GM18505 (cell line): ENCODE measurements around the gene MAX.
"Not testable (repeated sequence)": the region's sequence is repeated elsewhere in the genome, so short reads cannot be mapped to it uniquely, and the experiment has no call there.

ENCODE experiments used
- ATAC-seq: cut with Tn5 transposase; IDR thresholded peaks from one replicate; pipeline ENCODE4 v1.9.1; 2021; ENCODE audit not compliant: unreplicated experiment
- POLR2A ChIP-seq: IDR thresholded peaks from 4 replicates; pipeline ENCODE4 v1.6.1; 2011; ENCODE audit warnings: borderline replicate concordance; ENCODE audit not compliant: insufficient read depth, insufficient read length; ENCODE audit errors: extremely low read depth

MAX gene

GRCh38 chr14:65045709-65046108 is 56.6 kb downstream of the MAX start:
- TF ChIP-seq POLR2A, result no peak
- ATAC-seq, result no peak

- no peak for ATAC-seq
- TF ChIP-seq POLR2A, result no peak
Measured at GRCh38 chr14:65045006-65045405, 57.3 kb downstream of the MAX start.

- no peak for TF ChIP-seq POLR2A
- ATAC-seq, result no peak
Measured at GRCh38 chr14:65044596-65044959, 57.7 kb downstream of the MAX start.

- TF ChIP-seq POLR2A, result no peak
- ATAC-seq, result no peak
Measured at GRCh38 chr14:65043893-65044595, 58.3 kb downstream of the MAX start.

GRCh38 chr14:65042731-65043372 is 59.5 kb downstream of the MAX start:
- TF ChIP-seq POLR2A, result no peak
- no peak for ATAC-seq

GRCh38 chr14:65042296-65042695 is 60.0 kb downstream of the MAX start:
- TF ChIP-seq POLR2A, result no peak
- no peak for ATAC-seq

GRCh38 chr14:65041434-65041915 is 60.8 kb downstream of the MAX start:
- ATAC-seq, result no peak
- TF ChIP-seq POLR2A, result no peak

GRCh38 chr14:65040666-65041433 is 61.5 kb downstream of the MAX start:
- TF ChIP-seq POLR2A, result no peak
- no peak for ATAC-seq

- ATAC-seq, result no peak
- no peak for TF ChIP-seq POLR2A
Measured at GRCh38 chr14:65038966-65039365, 63.4 kb downstream of the MAX start.

GRCh38 chr14:65035049-65035448 is 67.3 kb downstream of the MAX start:
- TF ChIP-seq POLR2A, result no peak
- ATAC-seq, result no peak

- TF ChIP-seq POLR2A, result no peak
- ATAC-seq, result no peak
Measured at GRCh38 chr14:65034021-65034420, 68.3 kb downstream of the MAX start.

- no peak for TF ChIP-seq POLR2A
- no peak for ATAC-seq
Measured at GRCh38 chr14:65033181-65033580, 69.1 kb downstream of the MAX start.

- ATAC-seq, result no peak
- TF ChIP-seq POLR2A, result no peak
Measured at GRCh38 chr14:65032319-65032718, 70.0 kb downstream of the MAX start.

GRCh38 chr14:65031321-65031720 is 71.0 kb downstream of the MAX start:
- not testable (repeated sequence) for ATAC-seq
